Measurements from ENCODE around the gene ITGA2. TPM values are rescaled to one million over a fixed set of nuclear protein-coding genes. Genes with fewer than 3 reads are reported as not detected.

Gene ITGA2
- total RNA-seq, 4 donors from 2014 or later, result 5.0 to 22.5 (median 17.4) TPM

DNA sequence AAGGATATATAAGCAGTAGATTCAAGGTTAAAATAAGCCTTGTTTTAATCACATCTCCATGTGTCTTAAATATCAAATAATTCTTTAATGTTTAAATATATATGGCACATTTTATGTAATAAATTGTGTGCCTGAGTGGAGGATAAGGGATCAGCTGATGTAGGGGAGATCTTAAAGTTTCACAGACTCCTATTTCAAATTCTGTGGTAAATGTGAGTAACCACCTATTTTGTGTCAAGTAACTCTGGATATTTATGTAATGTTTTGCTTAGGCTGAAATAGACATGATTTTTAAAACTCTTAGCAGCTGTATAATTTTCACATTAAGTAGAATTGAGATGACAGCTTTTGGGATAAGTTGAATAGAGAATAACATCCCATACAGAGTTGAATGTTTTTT is 41.3 kb upstream of the ITGA2 start:
- no peak for DNase-seq
- Histone ChIP-seq H3K4me1 (peaks cover 0 to 4% (median 0%) of the 10 kb centered on the region in 4 donors), H3K27me3 (no peaks in the 10 kb centered on the region), H3K9me3 (no peaks in the 10 kb centered on the region), H3K4me3 (no peak overlapping the region), H3K36me3 (peaks cover 0 to 15% (median 0%) of the 10 kb centered on the region in 3 donors), H3K27ac (peak overlapping the region in 1 of 4 donors; percentile 10)
- TF ChIP-seq POLR2A (IDR thresholded peaks at IDR 0.05), result no peak
- TF ChIP-seq, protein P1, sequence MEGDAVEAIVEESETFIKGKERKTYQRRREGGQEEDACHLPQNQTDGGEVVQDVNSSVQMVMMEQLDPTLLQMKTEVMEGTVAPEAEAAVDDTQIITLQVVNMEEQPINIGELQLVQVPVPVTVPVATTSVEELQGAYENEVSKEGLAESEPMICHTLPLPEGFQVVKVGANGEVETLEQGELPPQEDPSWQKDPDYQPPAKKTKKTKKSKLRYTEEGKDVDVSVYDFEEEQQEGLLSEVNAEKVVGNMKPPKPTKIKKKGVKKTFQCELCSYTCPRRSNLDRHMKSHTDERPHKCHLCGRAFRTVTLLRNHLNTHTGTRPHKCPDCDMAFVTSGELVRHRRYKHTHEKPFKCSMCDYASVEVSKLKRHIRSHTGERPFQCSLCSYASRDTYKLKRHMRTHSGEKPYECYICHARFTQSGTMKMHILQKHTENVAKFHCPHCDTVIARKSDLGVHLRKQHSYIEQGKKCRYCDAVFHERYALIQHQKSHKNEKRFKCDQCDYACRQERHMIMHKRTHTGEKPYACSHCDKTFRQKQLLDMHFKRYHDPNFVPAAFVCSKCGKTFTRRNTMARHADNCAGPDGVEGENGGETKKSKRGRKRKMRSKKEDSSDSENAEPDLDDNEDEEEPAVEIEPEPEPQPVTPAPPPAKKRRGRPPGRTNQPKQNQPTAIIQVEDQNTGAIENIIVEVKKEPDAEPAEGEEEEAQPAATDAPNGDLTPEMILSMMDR (IDR thresholded peaks at IDR 0.05), result no peak

DNA sequence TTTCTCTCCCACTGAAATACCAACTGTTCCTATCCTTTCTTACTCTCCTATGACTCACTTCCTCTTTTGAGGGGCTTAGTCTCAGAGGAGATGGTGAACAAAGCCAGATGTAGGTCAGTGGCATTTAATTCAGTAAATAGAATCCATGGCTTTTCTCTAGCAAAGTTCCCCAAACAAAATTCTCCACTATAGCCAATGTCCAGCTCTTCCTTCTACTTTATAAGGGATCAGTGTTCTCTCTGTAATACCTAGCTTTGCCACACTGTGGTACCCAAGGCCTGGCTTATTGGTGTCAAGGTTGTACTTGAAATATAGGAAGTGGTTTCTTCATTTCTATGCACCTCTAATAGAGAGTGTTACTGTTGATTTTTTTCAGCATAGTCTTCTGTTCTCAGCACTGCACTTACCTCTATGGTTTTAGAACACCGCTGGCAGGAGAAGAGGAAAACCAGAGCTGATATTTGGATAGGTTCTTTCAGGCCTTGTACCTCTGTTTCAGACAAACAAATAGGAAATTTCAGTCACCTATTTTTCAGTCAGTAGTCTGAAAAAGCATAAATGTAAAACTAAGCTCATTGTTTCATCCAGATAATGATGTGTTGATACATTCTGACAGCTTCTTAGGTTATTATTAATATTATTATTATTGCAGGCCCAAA is 40.6 kb upstream of the ITGA2 start:
- no peaks in the 10 kb centered on the region for H3K27me3 ChIP-seq
- H3K27ac ChIP-seq, result peak overlapping the region in 1 of 4 donors; percentile 32
- no peak for TF ChIP-seq POLR2A (IDR thresholded peaks at IDR 0.05)
- TF ChIP-seq, protein P1 (IDR thresholded peaks at IDR 0.05), result peak; percentile 24 to 97 (median 80)
- H3K4me1 ChIP-seq, result peaks cover 0 to 4% (median 0%) of the 10 kb centered on the region in 4 donors
- H3K36me3 ChIP-seq, result peaks cover 0 to 21% (median 0%) of the 10 kb centered on the region in 3 donors
- H3K9me3 ChIP-seq, result no peaks in the 10 kb centered on the region
- no peak overlapping the region for H3K4me3 ChIP-seq
- peak in 2 of 3 donors; percentile 34 to 85 for DNase-seq

DNA sequence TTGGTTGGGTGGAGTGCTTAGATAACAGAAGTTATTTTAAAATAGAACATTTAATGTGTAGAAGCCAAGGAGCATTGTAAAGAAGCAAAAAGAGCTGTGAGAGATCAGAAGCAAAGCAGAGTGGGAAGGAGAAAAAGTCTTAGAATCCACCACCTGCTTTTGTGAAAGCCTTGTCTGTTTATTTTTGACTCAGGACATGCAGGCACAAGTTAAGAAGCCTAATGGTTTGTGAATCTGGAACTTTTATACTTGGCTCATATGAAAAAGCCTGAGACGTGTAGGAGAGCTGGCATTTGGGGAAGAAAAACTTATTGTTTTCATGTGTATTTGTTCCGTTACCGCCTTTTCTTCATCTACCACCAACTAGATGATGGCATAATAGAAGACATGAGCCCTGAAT is 38.5 kb upstream of the ITGA2 start:
- Histone ChIP-seq H3K27ac (no peak overlapping the region), H3K4me1 (peaks cover 0 to 4% (median 0%) of the 10 kb centered on the region in 4 donors), H3K36me3 (peaks cover 0 to 22% (median 0%) of the 10 kb centered on the region in 3 donors), H3K4me3 (no peak overlapping the region), H3K9me3 (no peaks in the 10 kb centered on the region), H3K27me3 (no peaks in the 10 kb centered on the region)
- TF ChIP-seq, protein P1 (IDR thresholded peaks at IDR 0.05), result no peak
- TF ChIP-seq POLR2A (IDR thresholded peaks at IDR 0.05), result no peak
- no peak for DNase-seq

DNA sequence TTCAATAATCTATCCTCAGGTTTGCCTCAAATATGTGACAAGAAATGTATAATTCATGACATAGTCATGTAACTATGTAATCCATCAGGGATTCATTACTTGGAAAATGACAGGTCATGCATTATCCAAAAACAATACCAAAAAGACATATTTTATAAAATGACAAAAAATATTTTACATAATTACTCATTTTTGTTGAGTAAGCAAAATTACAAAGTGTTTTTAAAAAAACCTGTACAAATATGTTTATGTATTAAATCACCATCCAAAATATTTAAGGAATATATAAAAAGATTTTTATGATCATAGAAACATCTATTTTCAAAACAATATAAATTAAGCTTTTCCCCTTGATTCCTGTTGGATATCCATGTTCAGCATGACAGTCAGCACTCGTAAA is 36.7 kb upstream of the ITGA2 start:
- H3K9me3 ChIP-seq, result no peaks in the 10 kb centered on the region
- no peak for DNase-seq
- H3K27me3 ChIP-seq, result no peaks in the 10 kb centered on the region
- peaks cover 0 to 4% (median 0%) of the 10 kb centered on the region in 4 donors for H3K4me1 ChIP-seq
- TF ChIP-seq, protein P1 (IDR thresholded peaks at IDR 0.05), result no peak
- TF ChIP-seq POLR2A (IDR thresholded peaks at IDR 0.05), result no peak
- H3K36me3 ChIP-seq, result peaks cover 0 to 22% (median 0%) of the 10 kb centered on the region in 3 donors
- no peak overlapping the region for H3K27ac ChIP-seq
- no peak overlapping the region for H3K4me3 ChIP-seq

- Histone ChIP-seq H3K4me1 (peaks cover 0 to 3% (median 0%) of the 10 kb centered on the region in 4 donors), H3K27me3 (no peaks in the 10 kb centered on the region), H3K27ac (no peak overlapping the region), H3K36me3 (peaks cover 0 to 22% (median 0%) of the 10 kb centered on the region in 3 donors), H3K4me3 (no peak overlapping the region), H3K9me3 (no peaks in the 10 kb centered on the region)
- TF ChIP-seq, protein P1 (IDR thresholded peaks at IDR 0.05), result no peak
- TF ChIP-seq POLR2A (IDR thresholded peaks at IDR 0.05), result no peak
- no peak for DNase-seq
Measured at GRCh38 chr5:52956014-52956413, 33.1 kb upstream of the ITGA2 start.

All from Peyer's patch (tissue), 4 donors.